Vagina (tissue), 2 donors: ENCODE measurements around the gene RELT. TPM values are rescaled to one million over a fixed set of nuclear protein-coding genes. Genes with fewer than 3 reads are reported as not detected.

Experiments
- DNase-seq, 2 donors: peaks; one replicate each; pipeline ENCODE4 v3.0.0-alpha.2; 2017; ENCODE audit errors: extremely low spot score in 2 of 2
- H3K27ac ChIP-seq: fragments of 200-600 bp; sonication (generic); one replicate; pipeline ENCODE4 v1.5.1; 2019
- H3K27me3 ChIP-seq: fragments of 200-600 bp; sonication (generic); one replicate; pipeline ENCODE4 v1.5.1; 2019
- H3K36me3 ChIP-seq, 2 donors: fragments of 200-600 bp; sonication (generic); one replicate each; pipeline ENCODE4 v1.5.1; 2017 to 2019
- H3K4me1 ChIP-seq: fragments of 200-600 bp; sonication (generic); one replicate; pipeline ENCODE4 v1.5.1; 2019
- H3K4me3 ChIP-seq, 2 donors: fragments of 200-600 bp; sonication (generic); 1 replicate in 1 of 2; 2 replicates in 1 of 2; pipeline ENCODE4 v1.5.1; 2016 to 2019
- H3K9me3 ChIP-seq: fragments of 200-600 bp; sonication (generic); one replicate; pipeline ENCODE4 v1.5.1; 2019
- CTCF ChIP-seq, 3 experiments: fragments of 450-650 bp in 2 of 3; fragments of 200-600 bp in 1 of 3; sonication (generic) in 1 of 3; IDR thresholded peaks; one replicate each; pipeline ENCODE4 v1.5.1; 2017 to 2019; ENCODE audit warnings: antibody characterized with exemption in 3 of 3, mild to moderate bottlenecking in 2 of 3, moderate library complexity in 2 of 3
- POLR2A ChIP-seq, 2 donors: fragments of 450-650 bp; IDR thresholded peaks; one replicate each; pipeline ENCODE4 v1.6.1; 2017; ENCODE audit warnings: antibody characterized with exemption in 2 of 2, mild to moderate bottlenecking in 2 of 2, moderate library complexity in 2 of 2
- POLR2AphosphoS5 ChIP-seq, 2 donors: sonication (generic); formaldehyde crosslinking; IDR thresholded peaks; one replicate each; pipeline ENCODE4 v1.9.0; 2017; ENCODE audit warnings: antibody characterized with exemption in 2 of 2, mild to moderate bottlenecking in 2 of 2, low read depth in 1 of 2; ENCODE audit not compliant: insufficient read depth in 1 of 2
- intact Hi-C: fragments of 100-400 bp; cut with DNase I; formaldehyde crosslinking; loops from one replicate; pipeline ENCODE4 v1.15.1; 2023
- total RNA-seq: library from RNA; depleted of rRNA; stranded (reverse); fragments of >200 nt; gene quantifications from one replicate; pipeline ENCODE4 v1.2.3, GENCODE V29; 2016

RELT gene
- total RNA-seq, 1 donor from 2014 or later: 6.1 TPM

- Histone ChIP-seq H3K4me1 (peaks cover 88% of the 10 kb centered on the region), H3K36me3 (no peaks in the 10 kb centered on the region), H3K27ac (peak overlapping the region; percentile 91), H3K9me3 (no peaks in the 10 kb centered on the region), H3K27me3 (no peaks in the 10 kb centered on the region), H3K4me3 (no peak overlapping the region)
- intact Hi-C loops: no loop called here
- DNase-seq: no peak
- TF ChIP-seq POLR2A (IDR thresholded peaks at IDR 0.05) (no peak), CTCF (IDR thresholded peaks at IDR 0.05) (no peak), POLR2AphosphoS5 (IDR thresholded peaks at IDR 0.05; ENCODE audit: insufficient read depth in 1 of 2, low read depth in 1 of 2) (no peak)
These were observed 44.9 kb upstream of the RELT start for GRCh38 chr11:73331138-73331916.

GRCh38 chr11:73333173-73333572 is 43.0 kb upstream of the RELT start:
- peaks cover 81% of the 10 kb centered on the region for H3K4me1 ChIP-seq
- intact Hi-C loops: no loop called here

GRCh38 chr11:73333640-73334383 is 42.4 kb upstream of the RELT start:
- Histone ChIP-seq H3K4me3 (no peak overlapping the region), H3K27me3 (no peaks in the 10 kb centered on the region), H3K27ac (peak overlapping the region; percentile 91), H3K4me1 (peaks cover 82% of the 10 kb centered on the region), H3K36me3 (no peaks in the 10 kb centered on the region), H3K9me3 (no peaks in the 10 kb centered on the region)
- TF ChIP-seq POLR2AphosphoS5 (IDR thresholded peaks at IDR 0.05; ENCODE audit: insufficient read depth in 1 of 2, low read depth in 1 of 2) (no peak), POLR2A (IDR thresholded peaks at IDR 0.05) (no peak), CTCF (IDR thresholded peaks at IDR 0.05) (no peak)
- no peak for DNase-seq
- intact Hi-C loops: loop anchor here (2.0 kb wide), 1 partner anchor 25 kb away; the partner anchor contains the start of gene ARHGEF17

More at GRCh38 chr11:73333173-73333572, 43.0 kb upstream of the RELT start:
- no peaks in the 10 kb centered on the region for H3K27me3 ChIP-seq
- peak overlapping the region in 1 of 2 donors; percentile 10 for H3K4me3 ChIP-seq
- H3K9me3 ChIP-seq: no peaks in the 10 kb centered on the region
- TF ChIP-seq POLR2AphosphoS5 (IDR thresholded peaks at IDR 0.05; ENCODE audit: insufficient read depth in 1 of 2, low read depth in 1 of 2) (no peak), CTCF (IDR thresholded peaks at IDR 0.05) (no peak), POLR2A (IDR thresholded peaks at IDR 0.05) (no peak)
- peak overlapping the region; percentile 91 for H3K27ac ChIP-seq
- H3K36me3 ChIP-seq: no peaks in the 10 kb centered on the region
- no peak for DNase-seq

- intact Hi-C loops: loop anchor here (2.0 kb wide), 1 partner anchor 26 kb away; the partner anchor contains the start of gene ARHGEF17
- Histone ChIP-seq H3K27me3 (no peaks in the 10 kb centered on the region), H3K27ac (peak overlapping the region; percentile 91), H3K9me3 (no peaks in the 10 kb centered on the region), H3K4me3 (peak overlapping the region; percentile 2 to 20), H3K4me1 (peaks cover 78% of the 10 kb centered on the region), H3K36me3 (no peaks in the 10 kb centered on the region)
- TF ChIP-seq POLR2A (IDR thresholded peaks at IDR 0.05) (no peak), POLR2AphosphoS5 (IDR thresholded peaks at IDR 0.05; ENCODE audit: insufficient read depth in 1 of 2, low read depth in 1 of 2) (peak; percentile 44 to 78)
- no peak for DNase-seq
These were observed 41.6 kb upstream of the RELT start for GRCh38 chr11:73334384-73335203.
